Right lobe of liver (tissue), 6 donors: ENCODE results near the gene RBCK1. TPM values are rescaled to one million over a fixed set of nuclear protein-coding genes. Genes with fewer than 3 reads are reported as not detected.
A peak's percentile ranks its signal among the peaks of the same experiment; 100 is the strongest.
"Not testable (repeated sequence)": the region's sequence is repeated elsewhere in the genome, so short reads cannot be mapped to it uniquely, and the experiment has no call there.

Experiments
- ATAC-seq, 4 donors: fragments of 200-7000 bp; cut with Tn5 transposase; one replicate each; pipeline ENCODE4 v1.9.1; 2020; ENCODE audit warnings: mild to moderate bottlenecking in 4 of 4, moderate library complexity in 4 of 4
- DNase-seq, 3 donors: peaks; one replicate each; pipeline ENCODE4 v3.0.0-alpha.2; 2020
- H3K27ac ChIP-seq, 3 donors: fragments of 200-600 bp; one replicate each; pipeline ENCODE4 v1.8.0; 2022
- H3K27me3 ChIP-seq, 2 donors: fragments of 200-600 bp; one replicate each; pipeline ENCODE4 v1.8.0; 2022
- H3K36me3 ChIP-seq, 4 donors: fragments of 200-600 bp; sonication (generic) in 1 of 4; one replicate each; pipeline versions ENCODE4 v1.5.1 to v1.8.0; 2017 to 2022; ENCODE audit warnings: control low read depth in 1 of 4
- H3K4me1 ChIP-seq, 4 donors: fragments of 200-600 bp; sonication (generic) in 1 of 4; one replicate each; pipeline versions ENCODE4 v1.5.1 to v1.8.0; 2017 to 2022; ENCODE audit warnings: control low read depth in 1 of 4
- H3K4me3 ChIP-seq, 3 donors: fragments of 200-600 bp; one replicate each; pipeline ENCODE4 v1.8.0; 2022
- H3K9me3 ChIP-seq, 4 donors: fragments of 200-600 bp; sonication (generic) in 1 of 4; one replicate each; pipeline versions ENCODE4 v1.5.1 to v1.8.0; 2017 to 2022; ENCODE audit warnings: control low read depth in 1 of 4
- POLR2A ChIP-seq: fragments of 450-650 bp; IDR thresholded peaks from one replicate; pipeline ENCODE4 v1.6.1; 2017; ENCODE audit warnings: antibody characterized with exemption, mild to moderate bottlenecking
- WGBS: methylation state at CpG from one replicate; pipeline ENCODE4 v1.1.6; 2018; ENCODE audit warnings: low coverage, low lambda C conversion rate; ENCODE audit not compliant: insufficient coverage; ENCODE audit errors: missing lambda C conversion rate; 5-methylcytosine and 5-hydroxymethylcytosine counted together
- intact Hi-C, 2 donors: fragments of 100-400 bp; cut with DNase I; formaldehyde crosslinking; loops; one replicate each; pipeline versions ENCODE4 v1.11.2 to v1.14.1; 2022
- total RNA-seq, 6 experiments: library from RNA; depleted of rRNA in 2 of 6; stranded (reverse); fragments of >200 nt in 2 of 6; fragmentation: NEBNext Ultra II Directional in 3 of 6; extraction: Animal tissue kit (Norgen Biotek cat#: 25700) in 3 of 6; gene quantifications; one replicate each; pipeline versions ENCODE4 v1.1.0 to v1.2.4, GENCODE V29; 2016 to 2023
- TF ChIP-seq, protein P1 (sequence below), 4 donors: fragments of 200-600 bp in 3 of 4; fragments of 450-650 bp in 1 of 4; IDR thresholded peaks; one replicate each; pipeline versions ENCODE4 v1.5.1 to v1.8.0; 2016 to 2022; ENCODE audit warnings: antibody characterized with exemption in 4 of 4, mild to moderate bottlenecking in 2 of 4
- donor health status: DM: no; HTN: yes; CAD: no.
- donor health status: DM: no; HTN: no; CAD: no.
- donor health status: DM: no; HTN: no; CAD: no.
- donor health status: DM: no; HTN: yes; CAD: no.
- donor health status: DM: no; HTN: yes; CAD: no.

Gene RBCK1
- total RNA-seq, 6 experiments from 2014 or later: 63.1 to 113 (median 85.6) TPM

DNA sequence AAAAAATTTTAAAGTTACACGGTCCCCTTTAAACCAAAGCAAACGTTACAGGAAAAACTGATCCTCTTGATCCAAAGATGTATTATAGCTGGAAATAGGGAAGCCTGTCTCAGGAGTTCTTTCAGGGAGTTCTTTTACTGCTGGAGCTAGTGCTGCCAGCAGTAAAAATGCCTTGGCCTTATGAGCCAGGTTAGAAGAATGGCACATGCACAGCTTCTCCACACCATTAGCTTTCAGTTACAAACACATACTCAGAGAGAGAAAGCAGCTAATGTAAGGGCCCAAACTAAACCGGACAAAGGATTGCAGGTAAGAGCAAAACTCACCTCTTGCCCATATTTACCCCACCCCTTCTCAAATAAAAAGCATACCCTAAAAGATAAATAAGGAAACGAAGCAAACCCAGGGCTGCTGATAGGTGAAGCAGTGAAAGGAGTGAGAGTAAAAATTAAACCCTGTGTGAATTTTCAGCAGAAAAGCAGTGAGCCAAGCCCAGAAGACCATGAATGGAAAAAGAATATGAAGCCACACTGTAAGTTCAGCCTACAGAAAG is 35.2 kb downstream of the RBCK1 start:
- H3K4me3 ChIP-seq: no peak overlapping the region
- no peak for ATAC-seq
- no peak for DNase-seq
- H3K9me3 ChIP-seq: no peaks in the 10 kb centered on the region
- no peaks in the 10 kb centered on the region for H3K27me3 ChIP-seq
- TF ChIP-seq POLR2A: no peak
- TF ChIP-seq, protein P1, sequence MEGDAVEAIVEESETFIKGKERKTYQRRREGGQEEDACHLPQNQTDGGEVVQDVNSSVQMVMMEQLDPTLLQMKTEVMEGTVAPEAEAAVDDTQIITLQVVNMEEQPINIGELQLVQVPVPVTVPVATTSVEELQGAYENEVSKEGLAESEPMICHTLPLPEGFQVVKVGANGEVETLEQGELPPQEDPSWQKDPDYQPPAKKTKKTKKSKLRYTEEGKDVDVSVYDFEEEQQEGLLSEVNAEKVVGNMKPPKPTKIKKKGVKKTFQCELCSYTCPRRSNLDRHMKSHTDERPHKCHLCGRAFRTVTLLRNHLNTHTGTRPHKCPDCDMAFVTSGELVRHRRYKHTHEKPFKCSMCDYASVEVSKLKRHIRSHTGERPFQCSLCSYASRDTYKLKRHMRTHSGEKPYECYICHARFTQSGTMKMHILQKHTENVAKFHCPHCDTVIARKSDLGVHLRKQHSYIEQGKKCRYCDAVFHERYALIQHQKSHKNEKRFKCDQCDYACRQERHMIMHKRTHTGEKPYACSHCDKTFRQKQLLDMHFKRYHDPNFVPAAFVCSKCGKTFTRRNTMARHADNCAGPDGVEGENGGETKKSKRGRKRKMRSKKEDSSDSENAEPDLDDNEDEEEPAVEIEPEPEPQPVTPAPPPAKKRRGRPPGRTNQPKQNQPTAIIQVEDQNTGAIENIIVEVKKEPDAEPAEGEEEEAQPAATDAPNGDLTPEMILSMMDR (IDR thresholded peaks at IDR 0.05): no peak
- no peak overlapping the region for H3K27ac ChIP-seq
- H3K36me3 ChIP-seq: peaks cover 0 to 67% (median 9%) of the 10 kb centered on the region in 4 donors
- H3K4me1 ChIP-seq: peaks cover 0 to 11% (median 0%) of the 10 kb centered on the region in 4 donors
- intact Hi-C loops: no loop called here
- WGBS: 74% methylated on average over 4 of the region's 4 CpGs

DNA sequence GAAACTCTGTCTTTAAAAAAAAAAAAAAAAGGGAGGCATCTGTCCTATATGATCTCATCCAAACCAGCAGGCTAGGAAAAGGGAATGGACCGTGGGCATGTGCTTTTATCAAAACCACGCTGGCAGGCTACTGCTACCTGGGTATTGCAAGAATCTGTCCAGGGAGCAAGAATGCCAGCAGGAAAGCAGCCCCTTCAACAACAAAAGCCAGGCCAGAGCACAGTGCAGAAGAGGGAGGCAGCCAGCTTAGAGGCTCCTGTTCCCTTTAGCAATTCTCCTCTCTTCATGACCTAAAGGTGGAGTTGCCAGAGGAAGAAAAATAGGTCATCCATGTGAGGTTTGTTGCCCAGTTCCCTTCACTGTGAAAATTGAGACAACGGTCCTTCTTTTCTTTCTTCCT is 36.0 kb downstream of the RBCK1 start:
- H3K27ac ChIP-seq: no peak overlapping the region
- TF ChIP-seq, protein P1 (IDR thresholded peaks at IDR 0.05): no peak
- TF ChIP-seq POLR2A: no peak
- H3K4me1 ChIP-seq: peaks cover 0 to 11% (median 0%) of the 10 kb centered on the region in 4 donors
- no peak for DNase-seq
- no peaks in the 10 kb centered on the region for H3K27me3 ChIP-seq
- no peak overlapping the region for H3K4me3 ChIP-seq
- intact Hi-C loops: no loop called here
- H3K36me3 ChIP-seq: peaks cover 0 to 60% (median 9%) of the 10 kb centered on the region in 4 donors
- no peaks in the 10 kb centered on the region for H3K9me3 ChIP-seq
- no peak for ATAC-seq
- WGBS: 88% methylated on average over 3 of the region's 3 CpGs

DNA sequence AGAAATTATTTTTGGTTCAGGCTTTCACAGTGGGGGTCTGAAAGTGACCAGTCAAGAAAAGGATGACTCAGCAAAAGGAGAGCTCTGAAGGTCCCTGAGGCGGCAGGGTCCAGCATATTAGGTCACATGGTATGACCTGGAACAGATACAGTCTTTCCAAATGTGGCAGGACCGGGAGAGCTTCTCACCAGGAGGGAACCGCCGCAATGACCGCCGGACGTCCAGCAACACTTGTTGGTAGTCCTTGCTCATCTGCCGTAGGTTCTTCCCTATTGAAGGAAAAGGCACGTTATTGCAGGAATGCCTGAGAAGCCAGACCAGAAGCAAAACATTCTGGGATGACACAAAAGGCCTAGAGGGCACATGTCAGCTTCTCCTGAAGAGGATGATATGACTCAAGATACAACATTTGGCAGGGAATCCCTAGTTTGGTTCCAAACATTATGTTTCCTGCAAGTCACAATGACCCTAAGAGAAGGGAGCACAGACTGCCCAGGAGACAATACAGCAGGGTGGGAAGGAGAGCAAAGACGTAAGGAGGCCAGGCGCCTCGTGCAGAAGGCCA is 36.8 kb downstream of the RBCK1 start:
- Histone ChIP-seq H3K9me3 (no peaks in the 10 kb centered on the region), H3K4me1 (peaks cover 0 to 11% (median 0%) of the 10 kb centered on the region in 4 donors), H3K27ac (no peak overlapping the region), H3K27me3 (no peaks in the 10 kb centered on the region), H3K4me3 (no peak overlapping the region), H3K36me3 (peaks cover 0 to 52% (median 6%) of the 10 kb centered on the region in 4 donors)
- WGBS: 57% methylated on average over 6 of the region's 12 CpGs
- DNase-seq (no peak), ATAC-seq (peak; percentile 33 to 82 (median 54))
- TF ChIP-seq, protein P1 (IDR thresholded peaks at IDR 0.05): no peak
- TF ChIP-seq POLR2A: no peak
- intact Hi-C loops: no loop called here

GRCh38 chr20:445514-446336 is 37.6 kb downstream of the RBCK1 start:
- peak in 1 of 3 donors; percentile 59 for DNase-seq
- H3K27me3 ChIP-seq: no peaks in the 10 kb centered on the region
- H3K9me3 ChIP-seq: no peaks in the 10 kb centered on the region

DNA sequence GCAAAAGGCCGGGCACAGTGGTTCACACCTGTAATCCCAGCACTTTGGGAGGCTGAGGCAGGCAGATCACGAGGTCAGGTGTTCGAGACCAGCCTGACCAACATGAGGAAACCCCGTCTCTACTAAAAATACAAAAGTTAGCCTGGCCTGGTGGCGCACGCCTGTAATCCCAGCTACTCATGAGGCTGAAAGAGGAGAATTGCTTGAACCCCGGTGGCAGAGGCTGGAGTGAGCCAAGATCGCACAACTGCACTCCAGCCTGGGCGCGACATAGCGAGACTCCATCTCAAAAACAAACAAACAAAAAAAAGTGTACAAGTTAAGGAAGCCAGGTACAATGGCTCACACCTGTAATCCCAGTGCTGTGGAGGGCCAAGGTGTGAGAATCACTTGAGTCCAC is 43.9 kb downstream of the RBCK1 start:
- H3K27ac ChIP-seq, H3K9me3 ChIP-seq, ATAC-seq, intact Hi-C loops, H3K36me3 ChIP-seq, H3K4me1 ChIP-seq, DNase-seq, H3K27me3 ChIP-seq, H3K4me3 ChIP-seq: not testable (repeated sequence)
- 88% methylated on average over 11 of the region's 11 CpGs for WGBS

More at GRCh38 chr20:445514-446336, 37.6 kb downstream of the RBCK1 start:
- WGBS: 85% methylated on average over 4 of the region's 5 CpGs
- Histone ChIP-seq H3K27ac (no peak overlapping the region), H3K36me3 (peaks cover 0 to 44% (median 3%) of the 10 kb centered on the region in 4 donors), H3K4me1 (peaks cover 0 to 11% (median 0%) of the 10 kb centered on the region in 4 donors), H3K4me3 (no peak overlapping the region)
- peak; percentile 63 to 76 (median 72) for ATAC-seq
- intact Hi-C loops: no loop called here
- TF ChIP-seq, protein P1 (IDR thresholded peaks at IDR 0.05): no peak
- no peak for TF ChIP-seq POLR2A
